ENCODE results near the gene TSPAN9. TPM values are rescaled to one million over a fixed set of nuclear protein-coding genes. Genes with fewer than 3 reads are reported as not detected.

The TSPAN9 gene
- total RNA-seq, 1 donor from 2014 or later: 49.4 TPM

DNA sequence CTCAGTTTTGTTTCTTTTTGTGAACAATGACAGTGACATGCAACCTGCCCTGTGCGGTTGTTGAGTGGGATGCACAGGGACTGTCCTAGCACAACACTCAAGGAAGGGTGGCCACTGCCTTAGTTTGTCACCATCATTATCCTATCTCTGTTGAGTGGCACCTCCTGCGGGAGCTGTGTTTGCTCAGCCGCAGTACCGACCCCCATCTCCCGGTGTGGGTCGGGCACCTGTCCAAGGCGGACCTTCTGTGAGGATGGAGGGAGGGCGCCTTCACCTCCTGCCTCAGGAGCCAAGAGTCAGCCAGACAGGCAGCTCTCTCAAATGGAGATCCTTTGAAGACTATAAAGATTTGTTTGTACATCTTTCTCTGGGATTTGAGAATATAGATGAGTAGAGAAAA is 142.1 kb downstream of the TSPAN9 start:
- no peak for DNase-seq (ENCODE audit: low spot score in 2 of 2, unreplicated experiment in 2 of 2)
- Mint-ChIP-seq H3K27ac (no peak overlapping the region), H3K4me3 (no peak overlapping the region), H3K9me3 (no peaks in the 10 kb centered on the region), H3K4me1 (peaks cover 27% of the 10 kb centered on the region), H3K27me3 (ENCODE audit: low read depth) (peaks cover 2% of the 10 kb centered on the region), H3K36me3 (peaks cover 2% of the 10 kb centered on the region)
- TF ChIP-seq CTCF (IDR thresholded peaks at IDR 0.05; ENCODE audit: unreplicated experiment): no peak

DNA sequence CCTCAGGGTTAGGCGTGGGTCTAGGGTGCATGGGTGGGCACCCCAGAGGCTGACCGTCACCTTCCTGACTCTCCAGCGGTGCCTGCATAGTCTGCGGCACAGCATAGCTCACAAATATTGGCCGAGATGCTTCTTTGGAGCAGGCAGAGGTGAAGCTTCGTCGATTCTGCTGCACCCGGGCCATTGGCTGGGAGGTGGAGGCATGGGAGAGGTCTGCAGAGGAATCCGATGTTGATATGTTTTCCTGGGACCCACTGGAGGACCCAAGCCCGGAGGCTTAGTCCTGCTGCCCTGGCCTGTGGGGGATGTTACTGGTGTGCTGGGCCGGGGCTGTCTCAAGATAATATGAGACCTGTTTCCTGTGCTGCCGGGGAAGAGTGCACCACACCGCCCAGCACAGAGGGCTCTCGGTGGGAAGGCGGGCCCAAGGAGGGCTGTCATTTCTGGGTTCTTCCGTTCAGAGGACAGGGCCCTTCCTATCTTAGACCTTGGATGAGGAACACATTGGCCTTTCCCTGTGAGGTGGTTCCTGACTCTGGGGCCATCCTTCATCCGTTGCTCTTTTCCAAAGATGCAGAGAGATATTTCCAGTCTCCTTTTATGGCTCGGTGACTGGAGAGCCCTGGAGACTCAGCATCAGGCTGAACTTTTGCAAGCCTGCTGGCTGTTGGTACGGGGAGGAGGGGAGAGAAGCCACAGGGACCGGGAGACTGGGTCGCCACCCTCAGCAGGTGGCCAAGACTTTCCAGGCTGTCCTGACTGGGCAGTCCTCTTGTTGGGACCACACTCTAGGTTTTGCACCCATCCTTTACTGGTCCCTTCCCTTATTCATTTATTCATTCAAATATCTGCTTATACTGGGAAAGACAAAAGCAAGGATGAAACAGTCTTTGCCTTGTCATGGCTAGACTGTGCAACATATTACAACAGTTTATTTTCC is 143.5 kb downstream of the TSPAN9 start:
- Mint-ChIP-seq H3K4me1 (peaks cover 15% of the 10 kb centered on the region), H3K9me3 (no peaks in the 10 kb centered on the region), H3K27ac (no peak overlapping the region), H3K4me3 (no peak overlapping the region), H3K36me3 (peaks cover 2% of the 10 kb centered on the region), H3K27me3 (ENCODE audit: low read depth) (peaks cover 2% of the 10 kb centered on the region)
- no peak for DNase-seq (ENCODE audit: low spot score in 2 of 2, unreplicated experiment in 2 of 2)
- TF ChIP-seq CTCF (IDR thresholded peaks at IDR 0.05; ENCODE audit: unreplicated experiment): no peak

DNA sequence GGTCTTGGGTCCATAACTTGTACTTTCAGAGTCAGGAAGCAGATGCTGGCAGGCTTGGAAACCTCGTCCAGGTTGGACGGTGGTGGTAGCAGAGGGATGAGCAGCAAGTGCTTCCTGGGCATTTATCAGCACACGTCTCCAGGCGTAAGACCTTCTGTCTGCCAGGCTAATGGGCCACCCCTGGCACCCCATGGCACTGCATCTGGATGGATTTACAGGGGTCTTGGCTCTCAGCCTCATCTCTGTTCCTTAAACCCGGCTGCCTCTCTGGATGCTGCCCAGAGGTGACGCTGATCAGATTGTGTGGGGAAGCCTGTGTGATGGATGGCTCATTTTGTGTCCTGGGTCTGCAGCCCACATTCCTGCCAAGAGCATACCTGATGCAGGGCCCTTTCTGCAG is 145.1 kb downstream of the TSPAN9 start:
- Mint-ChIP-seq H3K27me3 (ENCODE audit: low read depth) (peaks cover 2% of the 10 kb centered on the region), H3K36me3 (peaks cover 2% of the 10 kb centered on the region), H3K4me1 (peaks cover 13% of the 10 kb centered on the region), H3K9me3 (no peaks in the 10 kb centered on the region), H3K27ac (no peak overlapping the region), H3K4me3 (no peak overlapping the region)
- no peak for DNase-seq (ENCODE audit: low spot score in 2 of 2, unreplicated experiment in 2 of 2)
- no peak for TF ChIP-seq CTCF (IDR thresholded peaks at IDR 0.05; ENCODE audit: unreplicated experiment)

DNA sequence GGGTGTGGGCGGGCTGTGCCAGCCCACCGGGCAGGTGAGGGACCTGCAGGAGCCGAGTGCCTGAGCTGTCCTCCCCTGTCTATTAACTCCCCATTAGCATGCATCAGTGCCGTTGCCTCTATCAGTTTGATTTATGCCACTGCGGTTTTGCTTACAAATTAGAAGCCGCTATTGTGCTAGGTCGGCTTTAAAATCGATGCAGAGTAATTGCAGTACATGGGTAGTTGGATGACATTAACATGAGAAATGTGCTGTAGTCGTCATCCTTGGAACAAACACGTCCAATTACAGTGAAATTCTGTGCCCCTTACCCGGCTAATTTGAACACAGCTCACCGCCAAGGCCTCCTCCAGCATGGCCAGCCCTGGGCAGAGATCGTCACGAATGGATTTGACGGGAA is 145.8 kb downstream of the TSPAN9 start:
- no peak for DNase-seq (ENCODE audit: low spot score in 2 of 2, unreplicated experiment in 2 of 2)
- Mint-ChIP-seq H3K4me1 (peaks cover 13% of the 10 kb centered on the region), H3K27me3 (ENCODE audit: low read depth) (peaks cover 2% of the 10 kb centered on the region), H3K4me3 (no peak overlapping the region), H3K9me3 (no peaks in the 10 kb centered on the region), H3K27ac (no peak overlapping the region), H3K36me3 (peaks cover 2% of the 10 kb centered on the region)
- TF ChIP-seq CTCF (IDR thresholded peaks at IDR 0.05; ENCODE audit: unreplicated experiment): no peak

GRCh38 chr12:3223601-3224529 is 146.7 kb downstream of the TSPAN9 start:
- peaks cover 7% of the 10 kb centered on the region for H3K4me1 Mint-ChIP-seq
- no peak overlapping the region for H3K4me3 Mint-ChIP-seq
- no peak for DNase-seq (ENCODE audit: low spot score in 2 of 2, unreplicated experiment in 2 of 2)
- peaks cover 8% of the 10 kb centered on the region for H3K36me3 Mint-ChIP-seq
- no peak for TF ChIP-seq CTCF (IDR thresholded peaks at IDR 0.05; ENCODE audit: unreplicated experiment)
- peaks cover 2% of the 10 kb centered on the region for H3K27me3 Mint-ChIP-seq (ENCODE audit: low read depth)
- H3K27ac Mint-ChIP-seq: no peak overlapping the region
- peaks cover 7% of the 10 kb centered on the region for H3K9me3 Mint-ChIP-seq

Measured in mesothelial cell of epicardium (in vitro differentiated cells).